Measurements from ENCODE around the gene BBS10. TPM values are rescaled to one million over a fixed set of nuclear protein-coding genes. Genes with fewer than 3 reads are reported as not detected.

BBS10 gene
- total and polyA plus RNA-seq, 2 of the 8 experiments (the other 6 are each of a cell fraction or from before 2014, with no cell fraction given), result 4.4 to 9.2 TPM

DNA sequence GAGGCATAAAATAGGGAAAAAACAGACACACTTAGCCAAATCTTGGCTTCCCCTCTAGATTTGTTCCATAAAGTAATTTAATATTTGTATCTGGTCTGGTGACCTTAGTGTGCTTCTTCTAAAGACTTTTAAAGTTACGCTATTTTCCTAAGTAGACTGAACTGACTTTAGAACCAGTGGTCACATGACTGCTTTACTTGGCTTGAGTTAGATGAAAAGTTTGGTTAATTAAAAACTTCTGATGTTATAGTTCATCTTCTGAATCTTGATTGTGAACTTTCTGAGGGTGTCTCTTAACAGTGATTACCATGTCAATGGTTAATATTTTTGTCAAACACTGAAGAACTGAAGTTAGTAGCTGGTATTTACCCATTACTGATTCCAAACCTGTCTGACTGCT, 2.6 kb downstream of the BBS10 start:
- 0 out of 8 replicates have a peak, but pooled peaks cover 0 to 2% (median 0%) of the 10 kb centered on the region in 4 experiments for H3K36me3 ChIP-seq (ENCODE audit: control insufficient read depth in 2 of 4, insufficient read depth in 4 of 4, low read length in 3 of 4)
- no peak overlapping the region for H2AK5ac ChIP-seq (ENCODE audit: low read depth, low read length)
- no peaks in the 10 kb centered on the region for H3K27me3 ChIP-seq (replicated peaks in 1 of 4; ENCODE audit: control insufficient read depth in 3 of 4, extremely low read depth in 1 of 4, insufficient read depth in 3 of 4, low read length in 3 of 4)
- FAIRE-seq (no peak), DNase-seq (ENCODE audit: low read depth in 1 of 2, low spot score in 2 of 2) (no peak)
- no peaks in the 10 kb centered on the region for H3K9me3 ChIP-seq (ENCODE audit: insufficient read depth in 2 of 2, low read depth in 1 of 2, low read length in 1 of 2)
- no peak overlapping the region for H2BK15ac ChIP-seq (ENCODE audit: low read length)
- no peak overlapping the region for H2BK20ac ChIP-seq (ENCODE audit: low read length)
- no peak overlapping the region for H4K91ac ChIP-seq (replicated peaks; ENCODE audit: insufficient read length, low read length)
- no peak overlapping the region for H3K4me3 ChIP-seq (ENCODE audit: extremely low read depth in 1 of 4, insufficient read depth in 2 of 4, low read depth in 3 of 4, low read length in 4 of 4)
- H3K79me2 ChIP-seq (ENCODE audit: control insufficient read depth in 1 of 2, insufficient read depth in 2 of 2, low read length in 2 of 2), result peaks cover 0 to 24% of the 10 kb centered on the region in 2 experiments; a peak in 2 of 4 replicates
- H2AFZ ChIP-seq (ENCODE audit: low read length), result no peak overlapping the region
- H3K18ac ChIP-seq (ENCODE audit: extremely low read depth, low read length), result no peak overlapping the region
- H3K79me1 ChIP-seq (ENCODE audit: low read depth, low read length), result no peaks in the 10 kb centered on the region
- no peak overlapping the region for H4K5ac ChIP-seq (ENCODE audit: insufficient read length, low read depth, low read length)
- no peak overlapping the region for H3K4me2 ChIP-seq (ENCODE audit: insufficient read depth in 1 of 2, low read depth in 2 of 2, low read length in 2 of 2)
- H3K9ac ChIP-seq (replicated peaks in 1 of 4; ENCODE audit: extremely low read depth in 1 of 4, low read depth in 3 of 4, low read length in 3 of 4), result no peak overlapping the region
- H2BK120ac ChIP-seq (replicated peaks; ENCODE audit: low read depth, low read length), result no peak overlapping the region
- peaks cover 0 to 2% (median 0%) of the 10 kb centered on the region in 4 experiments; a peak in 2 of 7 replicates for H3K4me1 ChIP-seq (replicated peaks in 1 of 4; ENCODE audit: control insufficient read depth in 3 of 4, insufficient read depth in 4 of 4, low read length in 3 of 4)
- no peak overlapping the region for H2BK12ac ChIP-seq (ENCODE audit: low read depth, low read length)
- no peak overlapping the region for H3K27ac ChIP-seq (ENCODE audit: low read depth, low read length)
- H3K4ac ChIP-seq (replicated peaks; ENCODE audit: insufficient read length, low read depth, low read length), result no peak overlapping the region
- CTCF ChIA-PET (ENCODE audit: partially characterized antibody), result interaction anchor here (0.8 to 1.3 kb wide), 3 partner anchors 29 to 266 kb away, joined by 3 to 4 read pairs (median 4); no protein-coding TSS in a partner anchor
- peaks cover 4% of the 10 kb centered on the region for H3K23me2 ChIP-seq (ENCODE audit: low read depth, low read length)
- H3K23ac ChIP-seq (ENCODE audit: insufficient read length), result no peak overlapping the region
- no peak overlapping the region for H4K8ac ChIP-seq (ENCODE audit: extremely low read depth, insufficient read depth, low read length)
- POLR2A ChIA-PET (ENCODE audit: partially characterized antibody), result interaction anchor here (0.9 kb wide), 1 partner anchor 9 kb away, joined by 4 read pairs; no protein-coding TSS in a partner anchor
- H4K20me1 ChIP-seq (replicated peaks in 1 of 2; ENCODE audit: control insufficient read depth in 1 of 2, insufficient read depth in 2 of 2, low read length in 2 of 2), result no peaks in the 10 kb centered on the region
- no peak overlapping the region for H3K14ac ChIP-seq (ENCODE audit: insufficient read length)
- H2BK5ac ChIP-seq (ENCODE audit: low read depth, low read length), result no peak overlapping the region
- WGBS, 2 experiments (ENCODE audit: extremely low coverage in 1 of 2, insufficient coverage in 1 of 2, insufficient read length in 1 of 2, insufficient replicate concordance in 2 of 2, low coverage in 1 of 2, low lambda C conversion rate in 2 of 2, missing lambda C conversion rate in 1 of 2), result 100% methylated on average over 1 of the region's 1 CpG; no CpG with 5 or more reads in 1 of the 2 experiments
- H3K56ac ChIP-seq (replicated peaks; ENCODE audit: insufficient read length, low read depth, low read length), result no peak overlapping the region

Measured in H1 (cell line).